GM03348 (cell line): ENCODE measurements around the gene PDE7B.
"Not testable (repeated sequence)": the region's sequence is repeated elsewhere in the genome, so short reads cannot be mapped to it uniquely, and the experiment has no call there.

Experiments used
- DNase-seq: peaks from one replicate; pipeline ENCODE4 v3.0.0; 2012; ENCODE audit warnings: low spot score

Gene PDE7B

GRCh38 chr6:135850882-135851281, 619 bp upstream of the PDE7B start:
- DNase-seq = peak; percentile 8

- DNase-seq = no peak
These were observed 1.2 kb downstream of the PDE7B start for GRCh38 chr6:135852746-135853145.

DNA sequence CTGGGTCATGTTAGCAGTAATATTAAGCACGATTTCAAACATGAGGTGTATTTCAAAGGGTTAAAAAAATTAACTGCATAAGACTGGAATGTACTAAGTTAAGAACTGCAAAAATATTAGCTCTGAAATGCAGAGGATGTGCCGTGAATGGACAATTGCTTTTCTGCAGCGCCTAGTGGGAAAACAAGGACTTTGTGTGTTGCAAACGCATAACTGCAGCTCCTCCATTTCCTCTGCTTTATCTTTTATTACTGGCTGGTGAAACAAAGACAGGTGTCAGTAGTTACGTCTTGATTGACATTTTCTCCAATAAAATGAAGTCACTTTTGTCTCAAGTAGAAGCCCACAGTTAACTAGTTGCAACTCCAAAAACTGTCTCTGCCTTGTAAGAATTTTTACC, 1.7 kb downstream of the PDE7B start:
- DNase-seq = peak; percentile 12

GRCh38 chr6:135853986-135854385, 2.5 kb downstream of the PDE7B start:
- DNase-seq = no peak

- no peak for DNase-seq
These were observed 3.3 kb downstream of the PDE7B start for GRCh38 chr6:135854799-135855198.

DNA sequence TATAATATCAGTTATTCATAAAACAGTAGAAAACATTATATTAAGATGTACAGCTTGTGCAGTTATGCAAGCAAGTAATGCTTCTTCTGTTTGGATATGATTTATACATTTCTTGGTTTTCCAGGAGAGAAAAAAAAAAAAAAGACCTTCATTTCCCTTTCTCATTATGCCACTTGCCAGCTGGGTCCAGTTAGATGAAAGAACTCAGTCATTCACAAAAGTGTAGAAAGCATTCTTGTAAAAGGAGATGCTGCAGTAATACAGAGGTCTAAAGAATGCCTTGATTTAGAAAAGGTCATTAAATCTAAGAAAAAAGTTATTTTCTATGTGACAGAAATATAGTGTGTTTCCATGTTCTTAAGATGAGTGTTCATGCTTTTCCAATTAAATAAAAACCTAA, 7.4 kb downstream of the PDE7B start:
- no peak for DNase-seq

- DNase-seq = no peak
These were observed 8.9 kb downstream of the PDE7B start for GRCh38 chr6:135860361-135860760.

- no peak for DNase-seq
These were observed 9.7 kb downstream of the PDE7B start for GRCh38 chr6:135861189-135861588.

DNA sequence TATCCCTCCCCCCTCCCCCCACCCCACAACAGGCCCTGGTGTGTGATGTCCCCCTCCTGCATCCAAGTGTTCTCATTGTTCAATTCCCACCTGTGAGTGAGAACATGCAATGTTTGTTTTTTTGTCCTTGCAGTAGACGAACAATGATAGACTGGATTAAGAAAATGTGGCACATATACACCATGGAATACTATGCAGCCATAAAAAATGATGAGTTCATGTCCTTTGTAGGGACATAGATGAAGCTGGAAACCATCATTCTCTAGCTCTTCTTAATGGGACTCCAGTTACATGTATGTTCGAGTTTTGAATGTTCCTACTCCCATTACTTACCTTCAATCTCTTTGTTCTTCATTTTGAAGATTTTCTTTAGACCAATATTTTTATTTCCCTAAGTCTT, 13.4 kb downstream of the PDE7B start:
- not testable (repeated sequence) for DNase-seq

GRCh38 chr6:135866445-135867123, 15.1 kb downstream of the PDE7B start:
- no peak for DNase-seq

GRCh38 chr6:135867332-135867731, 15.8 kb downstream of the PDE7B start:
- no peak for DNase-seq

DNA sequence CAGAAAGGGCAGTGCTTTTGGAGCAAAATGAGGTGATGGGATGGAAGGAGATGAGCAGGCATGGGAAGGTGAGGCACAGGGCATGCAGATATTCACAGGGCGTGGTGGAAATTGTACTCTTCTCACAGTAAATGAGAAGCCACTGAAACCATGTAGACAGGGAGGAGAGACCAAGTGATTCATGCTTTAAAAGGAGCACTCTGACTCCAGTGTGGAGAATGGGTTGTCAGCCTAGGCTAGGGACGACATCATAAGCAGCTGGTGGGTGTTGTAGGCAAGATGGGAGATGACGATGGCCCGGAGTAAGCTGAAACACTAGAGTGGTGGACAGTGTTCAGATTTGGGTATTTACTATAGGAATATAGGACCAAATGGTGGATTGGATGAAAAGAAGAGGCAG, 18.4 kb downstream of the PDE7B start:
- DNase-seq = no peak

- peak; percentile 4 for DNase-seq
These were observed 19.2 kb downstream of the PDE7B start for GRCh38 chr6:135870722-135871121.

- peak; percentile 29 for DNase-seq
These were observed 19.8 kb downstream of the PDE7B start for GRCh38 chr6:135871296-135871695.

GRCh38 chr6:135871878-135872277, 20.4 kb downstream of the PDE7B start:
- DNase-seq = peak; percentile 49

DNA sequence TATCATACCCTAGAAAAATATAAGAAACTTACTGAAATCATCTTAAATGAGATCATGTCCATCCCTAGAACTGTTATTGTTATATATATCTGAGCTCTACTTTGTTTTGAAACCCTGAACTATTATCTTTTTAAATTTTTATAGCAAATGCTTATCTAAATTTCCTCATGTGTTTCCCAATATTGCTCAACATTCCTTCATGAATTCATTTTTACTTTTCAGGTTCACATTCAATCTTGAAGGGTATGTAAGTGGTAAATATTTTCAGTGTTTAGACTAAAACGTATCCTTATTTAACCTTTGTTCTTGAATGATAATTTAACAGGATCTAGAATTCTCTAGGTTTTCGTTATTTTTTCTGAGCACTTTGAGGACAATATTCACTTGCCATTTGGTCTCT, 23.9 kb downstream of the PDE7B start:
- DNase-seq = no peak

DNA sequence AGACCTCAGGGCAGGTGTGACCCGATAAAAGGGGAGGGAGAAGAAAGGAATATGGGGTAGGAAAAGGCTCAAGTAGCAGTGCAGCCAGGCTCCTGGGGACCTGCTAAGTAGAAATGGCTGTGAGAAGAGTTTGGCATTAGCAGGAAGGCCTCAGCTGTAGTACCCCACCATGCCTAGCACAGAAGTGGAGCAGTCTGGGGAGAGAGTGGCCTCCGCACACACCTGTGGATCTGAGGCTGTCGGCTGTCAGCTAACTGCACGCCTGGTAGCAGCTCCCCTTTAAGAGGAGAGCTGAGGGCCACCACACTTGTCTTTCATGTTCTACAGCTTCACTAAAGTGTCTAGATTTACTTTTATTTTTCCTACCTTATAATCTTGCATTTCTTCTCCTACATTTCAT, 24.6 kb downstream of the PDE7B start:
- DNase-seq = no peak

- DNase-seq = no peak
These were observed 26.2 kb downstream of the PDE7B start for GRCh38 chr6:135877666-135878065.

DNA sequence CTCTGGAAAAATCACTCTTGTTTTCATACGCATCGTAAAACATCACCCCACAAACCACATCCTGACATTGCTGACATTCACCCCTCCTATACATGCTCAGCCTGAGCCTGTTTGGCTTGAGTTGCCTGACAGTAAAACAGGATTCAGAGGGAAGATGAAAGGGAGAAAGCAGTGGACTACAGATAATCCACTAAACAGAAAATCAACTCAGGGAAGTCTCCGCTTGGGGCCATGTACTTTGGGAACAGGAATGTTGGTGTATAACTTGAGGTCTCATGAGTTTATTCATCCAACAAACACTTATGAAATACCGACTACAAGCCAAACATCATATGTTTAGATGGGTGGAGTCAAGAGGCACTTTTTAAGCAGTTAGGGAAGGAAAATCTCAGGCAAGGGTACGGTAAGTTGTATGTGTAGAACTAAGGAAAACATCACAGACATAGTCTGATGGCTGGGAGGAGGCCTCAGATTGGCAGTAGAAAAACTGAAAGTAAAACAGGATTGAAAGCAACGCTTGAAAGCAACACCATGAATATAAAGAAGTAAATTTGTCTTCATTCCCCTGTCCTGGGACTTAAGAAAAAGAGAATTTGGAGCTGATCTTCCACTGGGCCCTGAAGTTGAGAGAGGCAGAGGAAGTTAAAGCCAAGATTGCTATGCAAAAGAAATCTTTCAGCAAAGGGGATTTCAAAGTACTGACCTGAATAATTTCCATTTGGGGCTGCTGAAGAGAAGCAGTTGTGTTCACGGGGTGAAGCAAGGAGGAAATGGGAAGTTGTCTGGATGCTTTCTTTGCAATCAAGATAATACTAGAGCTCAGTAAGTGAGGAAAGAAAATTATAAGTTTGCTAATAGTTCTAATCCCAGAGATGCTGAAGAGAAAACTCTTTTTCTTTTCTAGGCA, 28.8 kb downstream of the PDE7B start:
- peak; percentile 9 for DNase-seq

DNA sequence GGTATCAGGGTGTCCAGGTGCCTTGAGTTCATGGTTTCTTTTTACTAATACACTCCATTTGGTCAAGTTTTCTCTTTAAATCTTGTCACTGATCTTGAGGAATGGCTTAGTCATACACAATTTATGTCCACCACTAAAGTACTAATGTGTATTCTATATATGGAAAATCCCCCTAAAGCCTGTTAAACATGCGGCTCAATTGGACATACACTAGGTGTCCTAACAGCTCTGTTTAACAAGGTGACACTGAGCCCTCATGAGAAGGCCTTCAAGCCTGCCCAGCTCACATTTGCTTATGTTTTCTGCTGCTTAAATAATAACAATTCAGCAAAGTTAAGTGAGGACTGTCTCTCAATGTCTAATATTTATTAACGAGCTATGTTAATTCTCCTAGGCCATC, 31.5 kb downstream of the PDE7B start:
- no peak for DNase-seq

GRCh38 chr6:135883536-135883935, 32.0 kb downstream of the PDE7B start:
- DNase-seq = no peak

- DNase-seq = no peak
These were observed 32.6 kb downstream of the PDE7B start for GRCh38 chr6:135884136-135884535.

GRCh38 chr6:135887069-135887468, 35.6 kb downstream of the PDE7B start:
- DNase-seq = no peak
